Activated B cell treated with CpG ODN at 0.5 μM for 24 hours (primary cell): ENCODE data around the gene PROX1. TPM values are rescaled to one million over a fixed set of nuclear protein-coding genes. Genes with fewer than 3 reads are reported as not detected.

Source experiments
- ATAC-seq: fragments of 200-7000 bp; cut with Tn5 transposase; one replicate; pipeline ENCODE4 v1.10.0; 2021; ENCODE audit warnings: low read depth, mild to moderate bottlenecking, moderate library complexity
- CTCF ChIA-PET: fragments of 350-600 bp; sonication (Branson Sonifier 250); formaldehyde crosslinking; loops from one replicate; lab custom pipeline; 2021; ENCODE audit warnings: antibody characterized with exemption; lab: Charles Lee
- POLR2A ChIA-PET: fragments of 350-600 bp; sonication (Branson Sonifier 250); formaldehyde crosslinking; loops from one replicate; lab custom pipeline; 2021; ENCODE audit warnings: antibody characterized with exemption; lab: Charles Lee
- DNase-seq: peaks from one replicate; pipeline ENCODE4 v3.0.0; 2022
- H3K27ac Mint-ChIP-seq: one replicate; pipeline ENCODE4 v1.8.0; 2020; ENCODE audit warnings: mixed read lengths
- H3K27me3 Mint-ChIP-seq: one replicate; pipeline ENCODE4 v1.8.0; 2021; ENCODE audit warnings: mixed read lengths
- H3K36me3 Mint-ChIP-seq: one replicate; pipeline ENCODE4 v1.8.0; 2021; ENCODE audit warnings: low read depth, mixed read lengths
- H3K4me1 Mint-ChIP-seq: one replicate; pipeline ENCODE4 v1.8.0; 2021; ENCODE audit warnings: mixed read lengths
- H3K4me3 Mint-ChIP-seq: one replicate; pipeline ENCODE4 v1.8.0; 2020; ENCODE audit warnings: mild to moderate bottlenecking, mixed read lengths
- H3K9me3 Mint-ChIP-seq: one replicate; pipeline ENCODE4 v1.8.0; 2020; ENCODE audit warnings: mixed read lengths
- intact Hi-C: fragments of 100-400 bp; cut with micrococcal nuclease; formaldehyde crosslinking; loops from one replicate; pipeline ENCODE4 v1.15.1; 2024
- total RNA-seq: library from RNA; stranded (reverse); gene quantifications from 2 replicates; pipeline ENCODE4 v1.2.3, GENCODE V29; 2022
- TF ChIP-seq, protein P1 (sequence below): fragments of 200-600 bp; IDR thresholded peaks from one replicate; pipeline ENCODE4 v1.8.0; 2022; ENCODE audit warnings: antibody characterized with exemption, mild to moderate bottlenecking

Gene PROX1
- total RNA-seq, 1 donor from 2014 or later = 1.00 TPM

DNA sequence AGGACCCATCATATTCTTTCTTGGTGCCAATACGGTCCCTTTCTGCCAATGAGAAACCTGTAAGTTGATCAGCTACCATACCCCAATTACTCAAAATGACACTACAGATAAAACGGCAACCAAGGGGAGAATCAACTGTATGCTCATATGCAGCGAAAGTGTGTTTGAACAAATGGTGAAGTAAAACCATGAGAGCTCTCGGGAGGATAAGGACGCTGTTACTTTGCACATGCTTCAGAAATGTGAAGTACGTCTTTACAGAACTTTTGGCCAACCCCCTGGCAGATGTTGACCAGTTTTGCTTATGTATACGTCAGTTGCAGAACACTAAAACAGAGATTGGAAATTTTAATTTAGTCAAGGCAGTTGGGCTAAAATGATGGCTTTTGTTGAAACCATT, 79.6 kb downstream of the PROX1 start:
- intact Hi-C loops = no loop called here
- H3K9me3 Mint-ChIP-seq = no peaks in the 10 kb centered on the region
- no peaks in the 10 kb centered on the region for H3K36me3 Mint-ChIP-seq
- no peak for ATAC-seq
- H3K4me1 Mint-ChIP-seq = no peaks in the 10 kb centered on the region
- H3K27me3 Mint-ChIP-seq = no peaks in the 10 kb centered on the region
- TF ChIP-seq, protein P1, sequence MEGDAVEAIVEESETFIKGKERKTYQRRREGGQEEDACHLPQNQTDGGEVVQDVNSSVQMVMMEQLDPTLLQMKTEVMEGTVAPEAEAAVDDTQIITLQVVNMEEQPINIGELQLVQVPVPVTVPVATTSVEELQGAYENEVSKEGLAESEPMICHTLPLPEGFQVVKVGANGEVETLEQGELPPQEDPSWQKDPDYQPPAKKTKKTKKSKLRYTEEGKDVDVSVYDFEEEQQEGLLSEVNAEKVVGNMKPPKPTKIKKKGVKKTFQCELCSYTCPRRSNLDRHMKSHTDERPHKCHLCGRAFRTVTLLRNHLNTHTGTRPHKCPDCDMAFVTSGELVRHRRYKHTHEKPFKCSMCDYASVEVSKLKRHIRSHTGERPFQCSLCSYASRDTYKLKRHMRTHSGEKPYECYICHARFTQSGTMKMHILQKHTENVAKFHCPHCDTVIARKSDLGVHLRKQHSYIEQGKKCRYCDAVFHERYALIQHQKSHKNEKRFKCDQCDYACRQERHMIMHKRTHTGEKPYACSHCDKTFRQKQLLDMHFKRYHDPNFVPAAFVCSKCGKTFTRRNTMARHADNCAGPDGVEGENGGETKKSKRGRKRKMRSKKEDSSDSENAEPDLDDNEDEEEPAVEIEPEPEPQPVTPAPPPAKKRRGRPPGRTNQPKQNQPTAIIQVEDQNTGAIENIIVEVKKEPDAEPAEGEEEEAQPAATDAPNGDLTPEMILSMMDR = no peak
- H3K4me3 Mint-ChIP-seq = no peak overlapping the region
- ChIA-PET POLR2A (no interaction called here), CTCF (no interaction called here)
- no peak overlapping the region for H3K27ac Mint-ChIP-seq
- DNase-seq = no peak

DNA sequence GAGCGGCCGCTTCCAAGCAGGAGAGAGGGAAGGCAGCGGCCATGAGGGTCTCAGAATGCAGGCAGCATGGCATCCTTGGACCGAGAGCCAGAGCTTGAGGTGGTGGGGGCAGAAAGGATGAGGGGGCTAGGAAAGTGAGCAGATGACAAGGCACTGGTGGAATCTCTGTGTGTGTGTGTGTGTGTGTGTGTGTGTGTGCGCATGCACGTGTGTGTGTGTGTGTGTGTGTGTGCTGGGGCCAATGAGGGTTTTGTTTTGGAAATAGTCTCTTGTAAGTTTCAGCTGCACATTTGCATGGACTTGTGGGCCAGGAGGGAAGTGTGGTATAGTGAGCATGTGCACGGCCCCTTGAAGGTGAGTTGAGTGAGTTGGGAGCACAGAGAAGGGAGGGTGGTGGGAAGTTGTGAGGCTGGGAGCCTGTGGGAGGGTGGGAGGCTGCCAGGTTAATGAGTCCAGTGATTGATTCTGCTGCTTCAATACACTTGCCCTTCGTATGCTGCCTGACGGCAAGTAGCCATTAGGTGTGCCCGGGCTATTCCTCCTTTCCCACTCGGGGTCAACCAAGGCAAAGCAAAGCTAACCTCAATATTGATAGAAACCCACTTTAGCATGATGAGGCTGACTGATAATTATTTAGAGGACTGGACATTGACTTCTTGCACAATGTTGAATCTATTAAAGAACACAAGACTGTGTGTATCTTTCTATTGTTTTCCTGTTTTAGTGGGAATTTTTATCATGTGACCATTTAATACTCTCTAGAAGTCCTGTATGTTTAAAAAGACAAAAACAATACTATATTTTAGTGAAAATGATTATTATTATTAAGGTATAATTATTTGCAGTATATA, 80.3 kb downstream of the PROX1 start:
- DNase-seq (no peak), ATAC-seq (no peak)
- ChIA-PET POLR2A (no interaction called here), CTCF (no interaction called here)
- no peaks in the 10 kb centered on the region for H3K36me3 Mint-ChIP-seq
- no peak overlapping the region for H3K4me3 Mint-ChIP-seq
- intact Hi-C loops = no loop called here
- H3K4me1 Mint-ChIP-seq = no peaks in the 10 kb centered on the region
- no peak overlapping the region for H3K27ac Mint-ChIP-seq
- no peaks in the 10 kb centered on the region for H3K27me3 Mint-ChIP-seq
- TF ChIP-seq, protein P1 = no peak
- H3K9me3 Mint-ChIP-seq = no peaks in the 10 kb centered on the region

DNA sequence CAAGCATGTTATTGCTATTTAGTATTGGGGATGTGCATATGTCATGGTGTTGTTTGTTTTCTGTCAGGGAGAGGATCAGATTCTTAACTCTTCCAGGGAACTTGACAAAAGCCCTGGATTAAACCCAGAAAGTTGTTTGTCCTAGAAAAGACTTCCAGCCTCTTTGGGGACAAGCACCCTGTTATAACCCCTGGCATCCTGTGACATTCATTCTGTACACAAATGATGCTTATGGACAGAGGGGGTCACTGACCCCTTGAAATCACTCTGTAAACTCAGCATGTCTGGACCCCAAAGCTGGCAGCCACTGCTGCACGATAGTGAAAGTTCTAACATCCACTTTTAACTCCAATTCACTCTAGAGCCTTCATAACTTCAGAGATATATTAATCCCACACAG, 81.2 kb downstream of the PROX1 start:
- CTCF ChIA-PET = no interaction called here

DNA sequence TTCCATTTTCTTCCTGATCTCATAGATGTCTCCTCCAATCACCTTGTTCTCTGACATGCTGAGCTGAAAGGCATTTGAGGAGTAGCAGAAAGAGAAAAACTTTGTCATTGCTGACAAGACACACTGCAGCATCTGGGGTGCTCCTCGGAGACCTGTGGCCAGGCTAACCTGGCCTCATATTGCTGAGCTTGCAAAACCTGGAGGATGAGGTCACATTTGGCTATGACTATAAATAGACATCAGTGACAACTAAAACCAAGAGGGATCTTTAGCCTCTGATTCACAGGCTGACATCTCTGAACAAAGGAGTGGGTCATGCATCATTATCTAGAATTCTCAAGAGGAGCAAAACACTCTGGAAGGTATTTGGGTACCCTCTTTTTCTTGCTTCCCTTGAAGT, 83.7 kb downstream of the PROX1 start:
- intact Hi-C loops = no loop called here
- no peak for DNase-seq
- H3K4me1 Mint-ChIP-seq = no peaks in the 10 kb centered on the region
- H3K4me3 Mint-ChIP-seq = no peak overlapping the region
- CTCF ChIA-PET = no interaction called here
- POLR2A ChIA-PET = no interaction called here
- H3K27me3 Mint-ChIP-seq = peaks cover 3% of the 10 kb centered on the region
- no peak for ATAC-seq
- no peaks in the 10 kb centered on the region for H3K9me3 Mint-ChIP-seq
- TF ChIP-seq, protein P1 = no peak
- no peak overlapping the region for H3K27ac Mint-ChIP-seq
- H3K36me3 Mint-ChIP-seq = no peaks in the 10 kb centered on the region

More for the DNA sequence above, 81.2 kb downstream of the PROX1 start:
- TF ChIP-seq, protein P1 = no peak
- Mint-ChIP-seq H3K9me3 (no peaks in the 10 kb centered on the region), H3K36me3 (no peaks in the 10 kb centered on the region), H3K27me3 (peaks cover under 1% of the 10 kb centered on the region), H3K4me3 (no peak overlapping the region), H3K27ac (no peak overlapping the region), H3K4me1 (no peaks in the 10 kb centered on the region)
- ATAC-seq (no peak), DNase-seq (no peak)
- intact Hi-C loops = no loop called here
- POLR2A ChIA-PET = no interaction called here

DNA sequence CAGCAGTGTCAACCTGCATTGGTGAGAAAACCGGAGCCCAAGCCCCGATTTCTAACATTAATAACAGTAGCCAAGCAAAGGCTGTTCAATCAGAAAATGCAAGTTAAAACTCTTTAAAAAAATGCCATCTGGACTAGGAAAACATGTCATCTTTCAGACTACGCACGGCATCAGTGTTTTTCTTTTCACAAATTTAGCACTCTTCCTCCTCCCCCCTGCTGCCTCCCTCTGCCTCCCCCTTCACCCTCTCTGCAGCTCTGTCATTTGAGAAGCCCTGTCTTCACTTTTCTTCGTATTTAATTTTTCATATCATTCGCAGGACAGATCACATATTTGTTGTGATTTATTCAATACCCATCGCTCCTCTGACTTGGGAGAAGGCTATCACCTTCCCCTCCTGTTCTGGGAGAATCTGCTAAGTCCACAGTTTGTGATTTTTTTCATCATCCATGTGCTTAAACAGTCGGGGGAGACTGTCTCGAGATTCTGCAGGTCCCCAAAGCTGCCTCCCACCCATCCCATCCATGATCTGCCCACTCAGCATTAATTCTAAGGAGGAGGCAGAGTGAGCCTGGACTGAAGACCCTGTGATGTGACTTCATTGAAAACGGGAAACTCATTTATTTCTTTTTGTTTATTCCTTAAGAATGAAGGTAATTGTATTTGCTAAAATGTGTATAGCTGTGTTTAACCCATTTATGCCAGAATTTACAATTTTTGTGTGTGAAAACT, 84.8 kb downstream of the PROX1 start:
- intact Hi-C loops = no loop called here
- TF ChIP-seq, protein P1 = no peak
- Mint-ChIP-seq H3K4me1 (no peaks in the 10 kb centered on the region), H3K9me3 (no peaks in the 10 kb centered on the region), H3K27me3 (peaks cover 3% of the 10 kb centered on the region), H3K27ac (no peak overlapping the region), H3K36me3 (no peaks in the 10 kb centered on the region), H3K4me3 (no peak overlapping the region)
- ATAC-seq = no peak
- POLR2A ChIA-PET = no interaction called here
- no peak for DNase-seq
- CTCF ChIA-PET = no interaction called here
